GM18909 (cell line): Measurements from ENCODE around the gene AK8.

Experiments
- ATAC-seq: cut with Tn5 transposase; IDR thresholded peaks from one replicate; pipeline ENCODE4 v1.9.1; 2021; ENCODE audit warnings: mild to moderate bottlenecking; ENCODE audit not compliant: unreplicated experiment, poor library complexity

The AK8 gene, protein sequence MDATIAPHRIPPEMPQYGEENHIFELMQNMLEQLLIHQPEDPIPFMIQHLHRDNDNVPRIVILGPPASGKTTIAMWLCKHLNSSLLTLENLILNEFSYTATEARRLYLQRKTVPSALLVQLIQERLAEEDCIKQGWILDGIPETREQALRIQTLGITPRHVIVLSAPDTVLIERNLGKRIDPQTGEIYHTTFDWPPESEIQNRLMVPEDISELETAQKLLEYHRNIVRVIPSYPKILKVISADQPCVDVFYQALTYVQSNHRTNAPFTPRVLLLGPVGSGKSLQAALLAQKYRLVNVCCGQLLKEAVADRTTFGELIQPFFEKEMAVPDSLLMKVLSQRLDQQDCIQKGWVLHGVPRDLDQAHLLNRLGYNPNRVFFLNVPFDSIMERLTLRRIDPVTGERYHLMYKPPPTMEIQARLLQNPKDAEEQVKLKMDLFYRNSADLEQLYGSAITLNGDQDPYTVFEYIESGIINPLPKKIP

DNA sequence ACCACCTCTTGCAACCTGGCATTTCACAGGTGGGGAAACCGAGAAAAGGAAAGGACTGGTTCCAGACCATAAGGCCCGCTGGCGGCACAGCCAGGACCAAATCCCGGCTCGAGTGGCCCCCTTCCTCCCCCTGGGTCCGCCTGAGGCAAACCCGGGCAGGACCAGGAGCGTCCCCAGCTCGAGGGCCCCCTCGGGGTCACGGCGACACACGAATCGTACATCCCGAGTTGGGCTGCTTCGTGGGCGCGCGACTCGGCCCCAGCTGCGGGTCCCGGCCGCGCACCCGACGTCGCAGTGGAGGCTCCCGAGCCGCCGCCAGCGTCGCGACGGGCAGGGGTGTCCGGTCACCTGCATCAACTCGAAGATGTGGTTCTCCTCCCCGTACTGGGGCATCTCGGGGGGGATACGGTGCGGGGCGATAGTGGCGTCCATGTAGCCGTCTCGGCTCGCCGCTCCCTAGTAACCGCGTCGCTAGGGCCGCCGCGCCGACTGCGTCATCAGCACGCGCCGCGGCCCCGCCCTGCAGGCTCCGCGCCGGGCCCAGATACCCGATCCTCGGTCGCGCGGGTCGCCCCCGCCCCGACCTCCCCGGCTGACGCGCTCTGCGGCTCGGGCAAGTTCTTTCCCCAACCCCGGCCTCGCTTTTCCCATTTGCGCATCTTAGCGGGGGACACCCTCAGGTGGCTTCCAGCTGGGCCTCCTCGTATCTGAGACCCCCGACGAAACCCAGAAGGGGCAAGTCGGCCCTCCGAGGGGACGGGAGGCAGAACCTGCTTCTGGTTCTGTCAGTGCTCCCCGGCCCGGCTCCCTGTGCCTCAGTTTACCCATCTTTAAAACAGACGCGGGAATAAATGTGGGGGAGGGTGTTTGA lies at the start of gene AK8:
Gene AK8 (minus strand): TSS at position 461 of the 871 bp plus-strand sequence. CDS start 29 bp downstream, at position 432.
- peak; percentile 70 for ATAC-seq

DNA sequence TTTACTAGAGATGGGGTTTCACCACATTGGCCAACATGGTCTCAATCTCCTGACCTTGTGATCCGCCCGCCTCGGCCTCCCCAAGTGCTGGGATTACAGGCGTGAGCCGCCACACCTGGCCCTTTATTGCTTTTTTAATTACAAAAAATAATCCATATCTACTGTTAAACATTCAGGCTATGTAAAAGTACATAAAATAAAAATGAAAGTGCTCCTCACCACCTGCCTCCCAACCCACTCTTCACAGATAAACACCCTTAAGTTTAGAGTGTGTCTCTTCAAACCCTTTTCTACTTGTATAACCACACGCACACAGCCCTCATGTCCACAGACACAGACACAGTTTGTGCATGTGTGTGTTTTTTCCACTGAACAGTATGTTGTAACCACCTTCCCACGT lies 49.6 kb upstream of the AK8 start:
- no peak for ATAC-seq

DNA sequence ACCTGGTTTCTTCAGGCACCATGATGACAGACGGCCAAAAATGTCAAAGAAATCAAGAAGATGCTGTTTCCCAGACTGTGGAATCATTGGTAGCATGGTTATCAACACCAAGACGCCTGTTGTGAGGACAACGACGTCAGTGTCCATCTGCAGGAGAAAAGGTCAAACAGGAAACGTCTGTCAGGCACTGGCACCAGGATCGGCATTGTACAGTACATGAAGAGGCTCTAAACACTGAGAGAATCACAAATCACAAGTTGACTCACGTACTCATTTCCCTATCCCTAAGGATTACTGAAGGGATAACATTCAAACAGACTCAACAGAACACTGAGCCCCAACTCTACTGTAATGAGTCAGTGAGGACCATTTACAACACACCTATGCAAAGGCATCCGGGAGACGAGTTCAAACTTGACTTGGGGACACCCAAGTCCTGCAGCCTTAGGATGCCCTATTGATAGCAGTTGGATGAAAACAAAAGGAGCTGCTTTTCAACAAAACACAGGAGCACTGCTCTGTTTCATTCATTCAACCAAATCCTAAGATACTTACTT lies 45.3 kb upstream of the AK8 start:
- no peak for ATAC-seq

DNA sequence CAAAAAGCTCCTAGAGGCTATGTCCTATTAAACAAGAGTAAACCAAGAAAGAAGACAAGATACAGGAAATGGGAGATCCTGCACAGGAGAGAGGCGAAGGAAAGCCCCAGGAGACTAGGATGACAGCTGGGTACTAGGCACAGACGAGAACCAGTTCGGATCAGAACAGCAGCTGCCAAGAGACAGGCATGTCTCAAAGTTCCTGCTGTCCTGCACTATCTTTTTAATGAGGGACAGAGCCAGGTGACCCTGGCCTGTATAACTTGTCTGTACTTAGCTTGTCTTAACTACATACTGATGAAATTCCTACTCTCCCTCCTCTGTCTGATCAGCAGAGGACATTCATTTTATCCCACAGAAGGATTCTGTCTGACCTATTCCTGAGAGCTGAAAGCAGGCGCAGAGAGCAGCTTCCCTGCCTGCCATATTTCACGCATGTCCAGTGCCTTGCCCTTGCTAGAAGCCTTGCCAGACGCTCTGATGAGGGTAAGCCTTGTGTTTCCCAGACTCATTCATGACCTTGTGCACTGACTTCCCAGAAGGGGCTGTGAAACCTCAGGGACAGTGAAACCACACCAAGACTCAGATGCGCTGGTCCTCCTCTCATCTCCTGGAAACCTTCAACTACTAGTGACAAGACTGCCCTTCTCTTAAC lies 41.7 kb upstream of the AK8 start:
- ATAC-seq, result no peak

DNA sequence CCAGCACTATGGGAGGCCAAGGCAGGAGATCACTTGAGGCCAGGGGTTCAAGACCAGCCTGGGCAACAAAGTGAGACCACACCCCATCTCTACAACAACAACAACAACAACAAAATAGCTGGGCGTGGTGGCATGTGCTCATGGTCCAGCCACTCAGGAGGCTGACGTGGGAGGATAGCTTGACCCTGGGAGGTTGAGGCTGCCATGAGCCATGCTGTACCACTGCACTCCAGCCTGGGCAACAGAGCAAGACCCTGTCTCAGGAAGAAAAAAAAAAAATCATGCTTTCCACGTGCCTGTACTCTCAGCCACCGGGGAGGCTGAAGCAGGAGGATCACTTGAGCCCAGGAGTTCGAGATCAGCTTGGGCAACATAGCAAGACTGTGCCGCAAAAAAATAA lies 36.8 kb upstream of the AK8 start:
- ATAC-seq, result no peak

DNA sequence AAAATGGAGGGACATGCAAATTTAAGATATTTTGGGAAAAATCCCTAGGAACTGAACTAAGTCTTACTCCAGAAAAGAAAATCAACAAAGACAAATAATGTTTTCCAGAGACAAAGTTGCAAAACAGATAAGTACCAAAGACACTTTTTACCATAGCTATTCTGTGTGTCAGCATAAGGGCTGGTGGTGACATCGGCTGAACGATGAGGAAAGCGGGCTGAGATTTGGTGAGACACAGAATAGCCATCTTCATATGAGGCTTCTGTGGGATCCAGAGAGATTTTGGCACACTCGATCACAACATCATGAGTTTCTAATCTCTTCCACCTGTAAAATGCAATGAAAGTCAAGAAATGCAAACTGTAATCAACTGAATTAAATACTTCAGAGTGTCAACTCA lies 34.0 kb upstream of the AK8 start:
- no peak for ATAC-seq

DNA sequence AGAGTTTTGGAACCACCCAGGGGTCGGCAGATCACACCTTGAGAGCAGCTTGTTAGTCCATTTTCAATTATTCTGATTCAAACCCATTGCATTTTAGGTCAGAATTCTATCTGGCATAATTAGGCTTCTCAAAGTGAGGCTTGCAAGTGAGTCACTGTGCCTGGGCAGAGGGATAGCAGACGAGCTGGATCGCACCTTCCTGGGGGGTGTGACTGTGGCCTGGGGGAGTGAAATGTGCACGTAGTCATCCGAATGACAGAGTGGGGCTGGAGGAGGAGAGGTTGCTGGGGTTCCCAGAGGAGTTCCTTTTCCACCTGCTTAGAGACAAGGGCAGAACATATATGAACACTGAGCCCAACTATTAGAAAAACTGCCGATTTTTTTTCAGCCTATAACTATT lies 32.3 kb upstream of the AK8 start:
- ATAC-seq, result no peak

DNA sequence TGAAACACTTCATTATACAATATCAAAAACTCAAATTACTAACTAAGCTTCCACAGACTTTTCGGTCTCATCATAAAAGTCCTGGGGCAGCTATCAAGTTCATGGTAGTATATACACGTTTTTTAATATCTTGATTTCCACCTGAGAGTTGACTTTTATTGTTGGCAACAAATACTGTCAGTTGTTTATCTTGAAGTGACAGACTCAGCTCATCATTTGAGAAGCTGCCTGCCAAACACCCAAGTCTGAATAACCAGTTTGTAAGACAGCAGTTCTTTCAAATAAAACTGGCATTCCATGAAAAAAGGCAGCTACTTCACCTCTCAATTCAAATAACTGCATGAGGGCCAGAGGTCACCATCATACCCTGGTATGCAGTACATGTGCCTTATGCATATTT lies 31.2 kb upstream of the AK8 start:
- no peak for ATAC-seq

DNA sequence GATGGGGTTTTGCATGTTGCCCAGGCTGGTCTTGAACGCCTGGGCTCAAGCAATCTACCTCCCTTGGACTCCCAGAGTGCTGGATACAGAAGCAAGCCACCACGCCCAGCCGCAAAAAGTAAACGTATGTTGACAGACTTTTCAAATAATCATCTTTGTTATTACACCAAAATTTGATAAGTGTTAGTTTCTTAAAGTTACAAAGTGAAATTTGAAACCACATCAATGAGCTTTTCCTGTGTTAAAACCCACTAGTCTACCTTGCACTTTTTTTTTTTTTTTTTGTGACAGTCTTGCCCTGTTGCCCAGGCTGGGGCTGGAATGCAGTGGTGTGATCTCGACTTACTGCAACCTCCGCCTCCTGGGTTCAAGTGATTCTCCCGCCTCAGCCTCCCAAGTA lies 30.6 kb upstream of the AK8 start:
- no peak for ATAC-seq

DNA sequence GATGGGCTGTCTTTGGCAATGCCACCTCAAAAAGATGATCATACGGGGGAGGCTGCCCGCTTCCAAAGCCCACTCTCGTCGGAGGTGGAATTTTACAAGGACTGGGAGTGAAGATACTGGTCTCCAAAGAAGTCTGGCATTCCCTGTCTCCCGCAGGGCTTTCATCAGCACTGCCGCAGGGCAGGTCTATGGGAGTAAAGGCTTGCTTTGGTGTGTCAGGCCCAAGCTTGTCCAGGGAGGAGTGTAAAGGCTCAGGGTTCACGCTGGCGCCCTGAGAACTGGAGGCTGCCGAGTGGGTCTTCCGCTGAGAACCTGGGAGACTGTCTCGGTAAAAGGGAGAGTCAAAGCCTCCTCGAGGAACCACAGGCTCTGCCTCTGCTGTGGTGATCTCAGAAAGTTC lies 27.6 kb upstream of the AK8 start:
- ATAC-seq, result no peak

DNA sequence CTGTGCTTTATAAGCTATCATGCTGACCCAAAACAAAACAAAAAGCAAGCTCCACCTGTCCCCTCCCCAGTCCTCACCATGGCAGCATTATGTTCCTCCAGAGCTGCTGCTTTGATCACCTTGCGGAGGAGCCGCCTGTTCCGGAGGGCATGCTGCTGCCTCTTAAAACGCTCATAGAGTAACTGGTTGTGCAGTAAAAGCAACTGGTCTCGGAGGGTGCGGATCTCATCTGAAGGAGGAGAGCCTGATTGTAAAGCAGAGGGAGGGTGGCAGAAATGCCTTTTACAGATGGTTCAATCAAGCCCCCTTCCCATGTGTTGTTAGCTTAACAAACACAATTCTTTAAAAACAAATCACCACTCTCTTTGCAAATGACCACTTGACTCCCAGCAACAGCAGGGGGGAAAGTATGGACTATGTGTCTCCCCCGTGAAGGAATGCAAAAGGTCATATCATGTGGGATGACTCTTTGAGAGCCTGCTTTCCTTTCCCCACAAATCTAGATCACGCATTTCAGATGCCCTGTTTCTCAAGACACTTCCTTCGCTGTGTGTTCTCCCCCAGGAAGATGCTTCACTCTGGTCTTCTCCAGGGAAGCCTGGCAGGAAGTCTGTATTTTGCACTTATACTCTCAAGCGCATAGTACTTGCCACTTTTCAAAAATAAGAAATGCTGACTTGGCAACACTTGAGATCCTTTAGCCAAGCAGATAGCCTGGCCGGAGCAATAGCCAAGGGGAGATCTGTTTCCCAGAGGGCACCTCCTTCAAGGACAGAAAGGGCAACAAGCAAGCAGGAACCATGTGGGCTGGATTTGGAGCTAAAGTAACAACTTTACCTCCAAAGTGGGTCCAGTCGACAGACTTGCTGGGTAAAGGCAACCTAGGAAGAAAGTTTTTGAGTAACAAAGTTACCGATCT lies 25.7 kb upstream of the AK8 start:
- no peak for ATAC-seq

DNA sequence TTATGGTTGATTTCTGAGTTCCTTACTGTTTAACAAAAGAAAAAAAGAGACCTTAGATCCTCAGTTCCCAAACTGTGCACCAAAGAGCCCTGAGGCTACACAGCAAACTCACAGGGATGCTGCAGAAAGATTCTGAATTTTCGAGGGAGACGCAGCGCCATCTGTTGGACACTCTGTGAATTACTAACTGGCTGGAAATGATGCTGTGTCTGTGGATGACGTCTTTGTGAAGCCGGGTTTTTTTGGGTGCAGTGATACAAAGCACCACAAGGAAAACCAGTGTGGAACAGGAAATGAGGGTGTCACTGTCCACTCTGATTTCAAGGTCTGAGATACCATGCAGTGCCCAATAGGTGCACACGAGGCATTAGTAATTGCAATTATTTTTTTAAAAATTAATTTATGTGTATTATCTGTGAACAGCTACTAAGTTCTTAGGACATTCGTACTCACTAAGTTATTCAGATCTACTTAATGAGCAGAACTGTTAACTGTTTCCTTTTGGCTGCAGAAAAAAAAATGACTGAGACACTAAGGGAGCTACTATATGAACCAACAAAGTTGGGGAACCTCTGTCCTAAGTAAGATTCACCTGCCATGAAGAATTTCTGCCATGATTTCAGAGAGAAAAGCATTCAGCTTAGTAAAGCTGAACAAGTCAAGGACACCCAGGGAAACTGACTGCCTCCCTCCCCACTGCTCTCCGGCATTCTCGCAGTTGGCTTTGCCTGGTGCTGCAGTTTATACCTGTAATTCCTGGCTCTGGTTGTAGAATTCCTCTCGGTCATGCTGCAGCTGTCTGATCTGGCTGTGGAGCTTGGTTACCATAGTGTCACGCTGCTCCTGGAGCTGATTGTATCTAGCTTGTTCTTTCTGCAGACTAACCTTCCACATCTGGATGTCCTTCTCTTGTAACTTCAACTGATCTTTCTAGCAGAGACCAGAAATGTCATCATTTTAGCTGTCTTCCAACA lies 24.1 kb upstream of the AK8 start:
- no peak for ATAC-seq

DNA sequence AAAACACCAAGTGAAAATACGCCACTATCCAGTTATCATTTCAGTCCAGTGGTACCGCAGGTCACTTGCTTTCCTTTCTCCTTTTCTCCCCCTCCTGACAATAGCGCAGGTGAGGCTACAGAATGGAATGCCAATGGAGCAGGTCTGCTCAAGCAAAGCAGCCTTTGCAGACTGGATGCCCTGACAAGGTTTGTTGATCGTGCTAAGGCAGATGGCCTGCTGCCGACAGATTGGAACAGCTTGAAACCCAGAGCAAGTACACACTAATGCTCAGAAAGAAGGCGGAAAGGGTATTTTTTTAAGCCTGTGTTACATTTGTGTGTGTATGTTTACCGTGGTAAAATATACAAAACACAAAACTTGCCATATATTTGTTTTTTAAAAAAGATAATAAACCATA lies 20.0 kb upstream of the AK8 start:
- ATAC-seq, result no peak

DNA sequence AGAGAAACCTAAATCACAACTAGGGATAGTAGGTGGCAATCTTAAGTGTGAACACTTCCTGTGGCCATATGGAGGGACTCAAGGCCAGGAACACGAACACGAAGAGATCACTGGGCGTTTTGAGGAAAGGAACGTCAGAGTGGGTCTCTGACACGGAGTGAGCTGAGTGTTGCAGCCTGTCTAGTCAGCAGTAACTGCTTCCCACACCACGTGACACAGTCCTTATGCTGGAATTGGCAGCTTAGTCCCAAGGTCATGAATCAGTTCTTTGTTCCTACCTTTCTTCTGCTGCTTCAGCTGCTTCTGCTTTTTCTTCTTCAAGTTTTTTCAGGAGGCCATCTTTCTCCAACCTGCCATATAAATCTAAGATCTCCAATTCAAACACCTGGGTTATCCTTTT lies 18.8 kb upstream of the AK8 start:
- ATAC-seq, result no peak

DNA sequence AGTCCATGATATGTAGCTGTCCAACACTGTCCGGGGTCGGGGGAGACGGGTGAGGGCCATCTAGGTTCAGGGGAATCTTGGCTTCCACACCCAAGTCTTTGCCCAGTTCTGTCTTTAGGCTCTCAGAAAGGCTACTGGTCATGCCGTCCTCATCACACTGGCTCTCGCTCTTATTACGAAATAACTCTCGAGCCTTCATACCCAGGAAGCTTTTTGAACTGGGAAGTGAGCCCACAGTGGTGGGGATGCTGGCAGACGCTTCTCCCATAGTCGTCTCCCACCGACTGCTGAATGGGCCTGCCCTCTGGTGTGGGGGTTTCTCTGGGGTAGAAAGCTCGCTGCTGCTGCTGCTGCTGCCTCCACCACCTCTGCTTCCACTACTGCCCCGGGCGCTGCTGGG lies 18.2 kb upstream of the AK8 start:
- no peak for ATAC-seq

DNA sequence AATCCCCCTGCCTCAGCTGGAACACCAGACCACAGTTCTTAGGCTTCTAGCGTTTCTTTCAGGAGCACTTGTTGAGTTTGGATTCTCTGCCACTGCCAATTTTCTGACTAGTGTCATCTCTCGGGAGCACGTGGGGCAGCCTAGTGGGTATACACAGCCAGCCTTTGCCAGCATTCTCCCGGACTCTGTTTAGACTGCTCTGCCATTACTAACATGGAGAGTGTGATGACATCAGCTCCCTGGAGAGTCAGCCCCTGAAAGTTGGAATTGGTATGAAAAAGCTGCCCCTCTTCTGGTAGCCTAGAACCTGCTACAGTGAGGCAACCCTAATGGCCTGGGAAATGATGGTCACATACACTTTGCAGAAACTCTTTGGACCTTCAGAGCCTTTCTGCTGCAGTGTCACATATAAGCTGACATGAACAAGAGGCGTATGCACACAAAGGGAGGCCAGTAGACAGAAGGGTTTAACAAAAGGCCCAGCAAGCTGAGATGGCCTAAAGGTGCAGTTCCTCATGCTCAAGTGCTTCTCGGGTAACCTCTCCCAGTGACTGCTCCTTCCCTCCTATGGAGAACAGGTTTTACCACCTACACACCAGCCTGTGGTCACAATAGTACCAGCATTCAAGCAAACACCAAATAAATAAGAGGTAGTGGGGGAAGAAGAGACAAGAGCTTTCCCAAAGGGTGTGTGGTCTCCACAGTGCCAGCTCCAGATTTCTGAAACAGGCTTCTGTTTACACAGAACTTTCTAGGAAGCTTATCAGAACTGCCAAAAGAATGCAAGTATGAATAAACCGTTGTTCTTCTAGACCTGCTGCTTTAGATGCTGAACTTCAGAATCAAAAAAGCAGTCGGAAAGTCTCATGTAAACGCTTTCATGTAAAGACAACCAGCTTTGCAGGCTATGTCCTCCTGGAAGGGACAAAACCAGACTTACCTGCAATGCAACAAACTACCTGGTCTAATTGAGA lies 17.1 kb upstream of the AK8 start:
- no peak for ATAC-seq

DNA sequence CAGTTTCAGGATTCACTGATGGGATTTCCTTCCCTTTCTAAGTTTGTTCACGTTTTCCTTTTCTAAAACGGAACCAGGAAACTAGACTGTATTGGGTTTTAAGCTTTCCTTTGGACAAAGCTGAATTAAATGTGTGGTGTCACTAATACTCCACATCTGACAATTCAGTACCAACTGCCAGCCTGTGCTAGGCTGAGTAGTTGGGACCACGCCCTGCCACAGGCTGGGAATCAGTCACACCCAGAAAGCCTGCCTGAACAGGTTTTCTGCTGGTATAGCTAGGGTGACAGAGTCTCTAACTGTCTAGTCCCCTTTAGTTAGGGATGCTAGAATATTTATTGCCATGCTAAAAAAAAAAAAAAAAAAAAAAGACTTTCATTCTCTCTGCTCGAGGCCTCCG lies 16.3 kb upstream of the AK8 start:
- no peak for ATAC-seq
